ENCODE results near the gene WWP2.

Gene WWP2

GRCh38 chr16:69860233-69861231, 98.4 kb downstream of the WWP2 start:
- no peak for DNase-seq

- DNase-seq, result peak; percentile 13
Observed at GRCh38 chr16:69861292-69862030, 99.3 kb downstream of the WWP2 start.

- no peak for DNase-seq
Observed at GRCh38 chr16:69863401-69864281, 101.5 kb downstream of the WWP2 start.

GRCh38 chr16:69865701-69866100, 103.6 kb downstream of the WWP2 start:
- no peak for DNase-seq

GRCh38 chr16:69867784-69868560, 105.8 kb downstream of the WWP2 start:
- no peak for DNase-seq

- DNase-seq, result no peak
Observed at GRCh38 chr16:69870761-69871160, 108.6 kb downstream of the WWP2 start.

- DNase-seq, result no peak
Observed at GRCh38 chr16:69871708-69872107, 109.6 kb downstream of the WWP2 start.

GRCh38 chr16:69872888-69873287, 110.8 kb downstream of the WWP2 start:
- no peak for DNase-seq

GRCh38 chr16:69873783-69874182, 111.7 kb downstream of the WWP2 start:
- no peak for DNase-seq

GRCh38 chr16:69874271-69874670, 112.1 kb downstream of the WWP2 start:
- no peak for DNase-seq

- no peak for DNase-seq
Observed at GRCh38 chr16:69880640-69881133, 118.6 kb downstream of the WWP2 start.

- no peak for DNase-seq
Observed at GRCh38 chr16:69881141-69881540, 119.0 kb downstream of the WWP2 start.

- DNase-seq, result no peak
Observed at GRCh38 chr16:69883744-69884143, 121.6 kb downstream of the WWP2 start.

GRCh38 chr16:69885722-69886121, 123.6 kb downstream of the WWP2 start:
- no peak for DNase-seq

GRCh38 chr16:69886726-69887125, 124.6 kb downstream of the WWP2 start:
- no peak for DNase-seq

- DNase-seq, result no peak
Observed at GRCh38 chr16:69888005-69888590, 126.0 kb downstream of the WWP2 start.

GRCh38 chr16:69889295-69889964, 127.3 kb downstream of the WWP2 start:
- no peak for DNase-seq

- peak; percentile 97 for DNase-seq
Observed at GRCh38 chr16:69890114-69890891, 128.2 kb downstream of the WWP2 start.

- peak; percentile 47 for DNase-seq
Observed at GRCh38 chr16:69890892-69891282, 128.8 kb downstream of the WWP2 start.

- no peak for DNase-seq
Observed at GRCh38 chr16:69892378-69892777, 130.2 kb downstream of the WWP2 start.
